Mammary epithelial cell (primary cell): ENCODE results near the gene ZNF705A.

Experiments used
- CTCF ChIP-seq, 2 donors: IDR thresholded peaks in 1 of 2; conservative IDR thresholded peaks in 1 of 2; 2 replicates each; pipeline ENCODE4 v1.5.1; 2011 to 2012; ENCODE audit warnings: inconsistent platforms in 2 of 2, low read length in 2 of 2, mild to moderate bottlenecking in 2 of 2, control low read depth in 1 of 2, low read depth in 1 of 2; ENCODE audit not compliant: insufficient read depth in 1 of 2; ENCODE audit errors: extremely low read depth in 1 of 2
- EZH2 ChIP-seq: IDR thresholded peaks from 2 replicates; pipeline ENCODE4 v1.6.1; 2012; ENCODE audit warnings: low read length, inconsistent platforms, borderline replicate concordance

GRCh38 chr12:8145754-8146441 lies 10.9 kb upstream of the ZNF705A start:
- no peak for TF ChIP-seq CTCF (conservative IDR thresholded peaks at IDR 0.05 in 1 of 2, IDR thresholded peaks at IDR 0.05 in 1 of 2; ENCODE audit: extremely low read depth in 1 of 2, insufficient read depth in 1 of 2, low read depth in 1 of 2, low read length in 2 of 2)
- TF ChIP-seq EZH2 = no peak
